Progenitor cell of endocrine pancreas (in vitro differentiated cells): ENCODE results near the gene PLD1. TPM values are rescaled to one million over a fixed set of nuclear protein-coding genes. Genes with fewer than 3 reads are reported as not detected.

Experiments used
- DNase-seq: peaks from one replicate; pipeline ENCODE4 v3.0.0; 2021; ENCODE audit warnings: low spot score; ENCODE audit not compliant: unreplicated experiment
- H3K27ac Mint-ChIP-seq: 2 replicates; pipeline ENCODE4 v1.8.0; 2021; ENCODE audit warnings: mild to moderate bottlenecking, moderate library complexity, mixed read lengths
- H3K27me3 Mint-ChIP-seq: 2 replicates; pipeline ENCODE4 v1.8.0; 2021; ENCODE audit warnings: mixed read lengths
- H3K36me3 Mint-ChIP-seq: 2 replicates; pipeline ENCODE4 v1.8.0; 2022; ENCODE audit warnings: mixed read lengths; ENCODE audit not compliant: insufficient read depth
- H3K4me1 Mint-ChIP-seq: 2 replicates; pipeline ENCODE4 v1.8.0; 2021; ENCODE audit warnings: low read depth, mixed read lengths
- H3K4me3 Mint-ChIP-seq: 2 replicates; pipeline ENCODE4 v1.8.0; 2021; ENCODE audit warnings: low read depth, mild to moderate bottlenecking, moderate library complexity, mixed read lengths
- H3K9me3 Mint-ChIP-seq: 2 replicates; pipeline ENCODE4 v1.8.0; 2021; ENCODE audit warnings: low read depth, mixed read lengths
- CTCF ChIP-seq: fragments of 200-600 bp; sonication (generic); IDR thresholded peaks from one replicate; pipeline ENCODE4 v1.5.0; 2021; ENCODE audit warnings: antibody characterized with exemption, mild to moderate bottlenecking; ENCODE audit not compliant: unreplicated experiment
- total RNA-seq: library from RNA; stranded (reverse); gene quantifications from 2 replicates; pipeline ENCODE4 v1.2.1, GENCODE V29; 2021

The PLD1 gene
- total RNA-seq, 1 donor from 2014 or later: 143 TPM

- H3K9me3 Mint-ChIP-seq: no peaks in the 10 kb centered on the region
- H3K36me3 Mint-ChIP-seq: no peaks in the 10 kb centered on the region
Measured at GRCh38 chr3:171832989-171833388, 22.7 kb upstream of the PLD1 start.

GRCh38 chr3:171831936-171832335 is 21.7 kb upstream of the PLD1 start:
- no peak for TF ChIP-seq CTCF
- H3K36me3 Mint-ChIP-seq: no peaks in the 10 kb centered on the region
- H3K4me3 Mint-ChIP-seq: no peak overlapping the region
- H3K4me1 Mint-ChIP-seq: peaks cover 24% of the 10 kb centered on the region
- no peak for DNase-seq
- no peak overlapping the region for H3K27ac Mint-ChIP-seq
- H3K27me3 Mint-ChIP-seq: no peaks in the 10 kb centered on the region
- H3K9me3 Mint-ChIP-seq: no peaks in the 10 kb centered on the region

More at GRCh38 chr3:171832989-171833388, 22.7 kb upstream of the PLD1 start:
- no peak overlapping the region for H3K4me3 Mint-ChIP-seq
- TF ChIP-seq CTCF: no peak
- no peak overlapping the region for H3K27ac Mint-ChIP-seq
- DNase-seq: no peak
- H3K27me3 Mint-ChIP-seq: no peaks in the 10 kb centered on the region
- H3K4me1 Mint-ChIP-seq: peaks cover 22% of the 10 kb centered on the region

- Mint-ChIP-seq H3K27me3 (no peaks in the 10 kb centered on the region), H3K4me3 (no peak overlapping the region), H3K4me1 (peaks cover 32% of the 10 kb centered on the region), H3K27ac (no peak overlapping the region), H3K9me3 (no peaks in the 10 kb centered on the region), H3K36me3 (no peaks in the 10 kb centered on the region)
- TF ChIP-seq CTCF: no peak
- DNase-seq: no peak
Measured at GRCh38 chr3:171830518-171830875, 20.2 kb upstream of the PLD1 start.

- Mint-ChIP-seq H3K27ac (no peak overlapping the region), H3K4me3 (no peak overlapping the region), H3K9me3 (no peaks in the 10 kb centered on the region), H3K27me3 (no peaks in the 10 kb centered on the region), H3K4me1 (peaks cover 34% of the 10 kb centered on the region), H3K36me3 (no peaks in the 10 kb centered on the region)
- peak; percentile 36 for DNase-seq
- TF ChIP-seq CTCF: peak; percentile 64
Measured at GRCh38 chr3:171829841-171830517, 19.7 kb upstream of the PLD1 start.

- Mint-ChIP-seq H3K27ac (no peak overlapping the region), H3K9me3 (no peaks in the 10 kb centered on the region), H3K4me3 (no peak overlapping the region), H3K27me3 (no peaks in the 10 kb centered on the region), H3K4me1 (peaks cover 33% of the 10 kb centered on the region), H3K36me3 (no peaks in the 10 kb centered on the region)
- TF ChIP-seq CTCF: no peak
- no peak for DNase-seq
Measured at GRCh38 chr3:171828902-171829770, 18.9 kb upstream of the PLD1 start.
